H54 (cell line): ENCODE results near the gene SFMBT2.

ENCODE experiments used
- DNase-seq: peaks from one replicate; pipeline ENCODE4 v3.0.0; 2011; ENCODE audit warnings: low spot score, mixed read lengths; ENCODE audit not compliant: insufficient read length
- FAIRE-seq: peaks from 3 replicates; lab custom pipeline; 2011; peaks lifted over from hg19 to GRCh38; lab: Jason Lieb, UNC
- POLR2A ChIP-seq: IDR thresholded peaks from 2 replicates; pipeline ENCODE4 v1.6.1; 2011; ENCODE audit warnings: low read depth, mild to moderate bottlenecking, low read length

Gene SFMBT2

DNA sequence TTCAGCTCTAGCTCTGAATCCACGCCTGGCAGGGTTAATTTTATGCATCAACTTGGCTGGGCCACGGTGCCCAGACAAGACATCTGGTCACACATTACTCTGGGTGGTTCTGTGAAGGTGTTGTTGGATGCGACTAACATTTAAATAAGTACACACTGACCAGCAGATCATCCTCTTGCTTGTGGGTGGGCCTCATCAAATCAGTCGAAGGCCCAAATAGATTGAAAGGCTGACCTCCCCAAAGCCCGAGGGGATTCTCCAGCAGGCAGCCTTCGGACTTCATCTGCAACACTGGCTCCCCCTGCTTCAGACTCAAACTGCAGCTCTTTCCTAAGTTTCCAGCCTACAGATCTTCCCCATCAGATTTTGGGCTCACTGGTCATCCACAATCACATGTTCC is 53.6 kb downstream of the SFMBT2 start:
- FAIRE-seq, result no peak
- DNase-seq, result no peak
- TF ChIP-seq POLR2A, result no peak

DNA sequence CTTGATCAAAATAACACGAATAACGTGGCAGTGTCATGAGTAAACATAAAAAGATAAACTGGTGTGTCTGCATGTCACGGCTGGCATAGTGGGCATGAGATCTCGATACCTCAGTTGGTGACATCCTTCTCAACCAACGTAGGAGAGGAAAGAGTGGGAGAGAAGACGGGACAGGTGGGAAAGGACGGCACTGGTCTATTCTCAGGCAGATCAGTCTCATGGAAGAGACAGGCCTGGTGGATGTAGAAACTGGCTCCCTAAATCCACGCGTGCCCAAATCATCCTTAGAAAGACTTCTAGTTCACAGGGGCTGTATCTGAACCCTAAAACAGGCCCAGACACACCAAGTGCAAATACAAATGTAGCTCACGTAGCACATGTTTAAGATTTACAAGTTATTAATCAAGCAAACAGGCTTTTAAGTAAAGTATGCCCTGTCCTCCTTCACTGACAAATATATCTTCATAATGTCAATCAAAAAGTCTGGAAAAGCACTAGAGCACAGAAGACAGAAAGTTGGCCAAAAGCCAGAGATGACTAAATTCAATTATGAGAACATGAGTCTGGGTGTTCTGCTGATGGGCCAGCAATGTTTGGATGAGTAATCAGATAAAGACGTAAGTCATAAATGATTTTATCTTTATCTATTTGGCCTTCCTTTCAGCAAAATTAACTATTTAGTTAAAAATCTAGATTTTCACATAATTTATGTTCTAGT is 56.3 kb downstream of the SFMBT2 start:
- DNase-seq, result peak; percentile 40
- FAIRE-seq, result no peak
- TF ChIP-seq POLR2A, result no peak

DNA sequence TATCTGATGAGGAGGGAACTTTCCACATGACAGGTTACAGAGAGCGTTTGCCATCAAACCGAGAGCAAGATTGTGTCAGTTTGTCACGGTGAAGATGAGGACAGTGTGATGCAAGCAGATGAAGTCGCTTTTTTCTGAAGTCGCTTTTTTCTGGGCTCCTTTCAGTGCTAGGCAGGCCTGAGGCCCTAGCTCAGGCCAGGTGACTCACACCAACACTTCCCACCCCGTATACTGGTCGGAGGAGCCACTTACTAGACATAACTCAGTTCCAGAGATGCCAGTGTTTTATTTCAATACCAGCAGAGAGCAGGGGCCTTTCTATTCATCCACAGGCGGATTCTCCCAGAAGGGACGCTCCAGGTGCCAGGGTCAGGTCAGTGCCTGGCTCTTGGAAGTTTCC is 58.9 kb downstream of the SFMBT2 start:
- no peak for TF ChIP-seq POLR2A
- no peak for FAIRE-seq

DNA sequence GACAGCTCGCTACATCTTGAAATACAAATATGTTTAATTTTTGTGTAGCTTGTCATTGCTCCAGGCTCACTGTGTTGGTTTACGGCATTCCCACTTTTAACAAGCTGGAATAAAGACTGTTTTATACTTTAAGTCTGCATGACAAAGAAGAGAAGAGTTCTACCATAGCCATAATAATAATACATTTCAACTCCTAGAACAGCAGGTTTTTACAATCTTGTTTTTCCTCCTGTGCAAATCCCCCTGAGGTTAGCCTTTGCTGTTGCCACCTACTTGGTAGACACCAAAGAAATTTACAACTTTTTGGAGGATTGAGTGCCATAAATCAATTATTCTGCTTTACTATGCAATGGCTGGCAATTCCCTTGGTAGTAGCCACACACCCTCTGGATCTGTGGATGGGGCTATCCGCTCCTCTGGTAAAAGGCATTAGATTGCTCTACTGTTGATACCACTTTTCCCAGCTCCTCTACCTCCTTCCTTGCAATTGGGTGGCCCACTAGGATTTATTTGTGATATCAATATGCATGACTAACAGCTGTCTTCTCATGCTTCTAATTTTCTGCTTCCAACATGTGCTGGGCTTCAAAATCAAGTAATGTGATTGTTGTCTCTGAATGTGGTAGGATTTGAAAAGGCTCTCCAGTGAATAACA is 60.2 kb downstream of the SFMBT2 start:
- no peak for TF ChIP-seq POLR2A
- no peak for FAIRE-seq
- no peak for DNase-seq

More for the DNA sequence above, 58.9 kb downstream of the SFMBT2 start:
- peak; percentile 7 for DNase-seq

DNA sequence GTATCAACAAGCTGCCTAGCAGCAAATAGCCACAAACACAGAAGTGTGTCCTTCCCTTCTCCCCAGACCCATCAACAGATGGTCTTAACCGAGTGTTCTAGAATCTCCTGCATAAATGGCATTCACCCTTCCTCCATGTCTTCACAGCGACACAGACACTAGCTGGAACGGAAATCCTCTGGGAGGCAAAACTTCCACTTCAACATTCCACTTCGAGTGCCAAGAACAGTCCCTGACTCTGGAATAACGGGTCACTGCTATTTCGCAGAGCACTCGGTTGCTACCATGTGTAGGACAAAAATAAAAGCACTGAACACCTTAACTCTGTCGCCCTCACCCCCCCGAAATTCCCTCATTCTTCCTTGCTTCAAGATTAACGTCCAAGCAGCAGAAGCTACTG is 65.1 kb downstream of the SFMBT2 start:
- no peak for TF ChIP-seq POLR2A
- FAIRE-seq, result no peak
- no peak for DNase-seq

DNA sequence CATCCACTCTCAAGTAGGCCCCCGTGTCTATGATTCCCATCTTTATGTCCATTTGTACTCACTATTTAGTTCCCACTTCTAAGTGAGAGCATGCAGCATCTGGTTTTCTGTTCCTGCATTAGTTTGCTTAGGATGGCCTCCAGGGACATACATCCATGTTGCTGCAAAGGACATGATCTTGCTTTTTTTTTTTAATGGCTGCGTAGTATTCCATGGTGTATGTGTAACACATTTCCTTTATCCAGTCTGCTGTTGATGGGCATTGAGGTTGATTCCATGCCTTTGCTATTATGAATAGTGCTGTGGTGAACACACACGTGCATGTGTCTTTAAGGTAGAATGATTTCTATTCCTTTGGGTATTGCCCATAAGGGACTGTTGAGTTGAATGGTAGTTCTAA is 67.8 kb downstream of the SFMBT2 start:
- DNase-seq, result no peak
- FAIRE-seq, result no peak
- no peak for TF ChIP-seq POLR2A

DNA sequence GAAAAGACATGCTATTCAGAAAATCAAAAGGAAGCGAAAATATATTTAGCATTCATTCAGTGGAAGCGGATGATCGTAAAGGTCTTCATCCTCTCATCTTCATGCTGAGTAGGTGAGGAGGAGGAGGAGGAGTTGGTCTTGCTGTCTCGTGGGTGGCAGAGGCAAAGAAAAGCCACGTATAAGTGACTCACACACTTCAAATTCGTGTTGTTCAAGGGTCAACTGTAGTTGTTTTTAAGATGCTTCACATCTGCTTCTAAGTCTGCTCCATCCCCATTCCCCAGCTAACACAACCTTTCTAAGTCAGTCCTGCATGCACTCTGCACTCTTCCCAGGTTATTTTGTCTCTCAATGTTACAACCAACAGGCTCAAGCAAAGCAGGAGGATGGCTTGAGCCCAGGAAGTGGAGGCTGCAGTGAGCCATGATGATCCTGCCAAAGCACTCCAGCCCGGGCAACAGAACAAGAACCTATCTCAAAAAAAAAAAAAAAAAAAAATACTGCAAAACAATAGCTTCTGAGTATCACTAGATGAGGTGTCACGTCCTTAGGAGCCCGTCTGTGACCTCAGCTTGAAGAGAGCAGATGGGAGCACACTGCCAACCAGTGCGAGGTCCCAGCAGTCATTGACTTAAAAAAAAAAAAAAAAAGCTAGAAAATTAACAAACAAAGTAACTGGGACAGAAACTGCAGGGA is 70.5 kb downstream of the SFMBT2 start:
- FAIRE-seq (no peak), DNase-seq (no peak)
- TF ChIP-seq POLR2A, result no peak

DNA sequence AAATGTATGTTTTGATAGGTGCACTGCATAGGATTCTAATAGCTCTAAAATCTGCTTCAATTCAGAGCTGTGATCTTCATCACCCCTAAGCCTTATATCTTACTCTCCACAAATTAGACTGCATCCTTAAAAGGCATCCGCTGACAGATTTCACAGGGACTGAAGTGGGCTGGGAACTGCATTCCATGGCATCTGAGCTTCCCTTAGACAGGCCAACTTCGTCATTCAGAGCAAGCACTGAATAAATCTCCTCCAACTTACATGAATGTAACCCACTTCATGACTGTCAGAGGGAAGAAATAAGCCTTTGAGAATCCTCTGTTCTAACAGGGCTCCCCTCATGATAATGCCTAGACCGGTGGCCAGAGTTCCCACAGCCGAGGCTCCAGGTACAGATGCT is 71.3 kb downstream of the SFMBT2 start:
- DNase-seq (no peak), FAIRE-seq (no peak)
- no peak for TF ChIP-seq POLR2A

DNA sequence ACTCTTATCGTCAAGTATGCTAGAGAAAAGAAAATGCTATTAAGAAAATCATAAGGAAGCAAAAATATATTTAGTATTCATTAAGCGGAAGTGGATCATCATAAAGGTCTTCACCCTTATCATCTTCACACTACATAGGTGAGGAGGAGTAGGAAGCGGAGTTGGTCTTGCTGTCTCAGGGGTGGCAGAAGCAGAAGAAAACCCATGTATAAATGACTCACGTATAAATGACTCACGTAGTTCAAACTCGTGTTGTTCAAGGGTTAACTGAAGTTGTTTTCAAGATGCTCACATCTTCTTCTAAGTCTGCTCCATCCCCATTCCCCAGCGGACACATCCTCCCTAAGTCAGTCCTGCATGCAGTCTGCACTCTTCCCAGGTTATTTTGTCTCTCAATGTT is 72.4 kb downstream of the SFMBT2 start:
- FAIRE-seq (no peak), DNase-seq (no peak)
- no peak for TF ChIP-seq POLR2A

DNA sequence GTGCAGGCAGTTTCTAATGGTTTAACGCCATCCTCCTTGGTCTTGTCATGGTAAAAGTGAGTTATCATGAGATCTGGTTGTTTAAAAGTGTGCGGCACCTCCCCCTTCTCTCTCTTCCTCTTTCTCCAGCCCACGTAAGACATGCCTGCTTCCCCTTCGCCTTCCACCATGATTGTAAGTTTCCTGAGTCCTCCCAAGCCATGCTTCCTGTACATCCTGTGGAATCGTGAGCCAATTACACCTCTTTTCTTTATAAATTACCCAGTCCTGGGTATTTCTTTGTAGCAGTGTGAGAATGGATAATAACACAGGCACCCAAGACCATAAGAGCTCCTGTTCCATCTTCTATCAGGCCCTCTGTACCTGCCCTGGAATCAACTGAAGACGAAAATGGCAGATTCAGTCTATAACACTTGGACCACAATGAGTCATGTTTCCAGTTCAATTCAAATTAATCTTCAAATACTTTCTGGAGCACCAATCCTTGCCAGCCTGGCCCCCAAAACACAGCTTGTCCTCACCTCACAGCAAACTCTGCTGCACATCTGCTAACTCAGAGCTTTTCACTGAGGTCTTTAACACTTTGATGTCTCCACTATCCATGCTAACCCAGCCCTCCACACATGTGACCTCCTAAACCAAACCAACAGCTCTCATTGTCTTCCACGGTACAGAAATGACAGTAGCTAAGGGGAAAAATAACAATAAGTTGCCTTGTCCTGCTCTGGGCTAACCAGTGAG is 73.2 kb downstream of the SFMBT2 start:
- no peak for TF ChIP-seq POLR2A
- DNase-seq (no peak), FAIRE-seq (no peak)

DNA sequence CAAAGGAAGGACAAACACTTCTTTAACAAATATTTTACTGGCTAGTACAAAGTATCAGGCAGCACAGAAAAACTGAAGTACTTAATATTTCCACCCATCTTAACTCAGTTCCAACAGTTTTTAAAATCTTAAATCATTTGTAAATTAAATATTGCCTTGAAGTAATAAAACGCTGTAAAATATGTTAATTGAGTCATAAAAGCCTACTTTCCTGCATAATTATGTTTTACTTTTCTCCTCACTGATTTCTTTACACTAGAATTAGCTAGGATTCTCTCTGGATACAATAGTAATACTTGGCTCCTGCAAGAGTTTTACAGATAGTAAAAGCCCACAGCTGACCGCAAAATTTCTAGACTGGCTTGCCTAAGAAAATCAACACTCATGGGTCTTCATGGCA is 74.9 kb downstream of the SFMBT2 start:
- TF ChIP-seq POLR2A, result no peak
- DNase-seq (no peak), FAIRE-seq (no peak)

DNA sequence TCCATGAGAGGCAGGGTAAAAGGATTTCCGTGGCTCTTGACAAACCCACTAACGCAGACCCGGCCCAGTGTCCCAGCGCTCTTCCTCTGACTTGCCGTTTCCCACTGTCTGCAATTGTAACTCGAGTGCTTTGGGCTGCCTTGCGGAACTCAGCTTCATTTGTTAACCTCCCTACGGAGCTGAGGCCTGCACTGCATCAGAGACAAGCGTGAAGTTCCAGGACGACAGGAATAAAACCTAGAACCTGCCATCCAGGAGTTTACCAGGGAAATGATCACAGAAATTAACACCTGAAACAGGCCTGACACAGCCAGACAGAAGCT is 76.2 kb downstream of the SFMBT2 start:
- DNase-seq, result no peak
- no peak for FAIRE-seq
- TF ChIP-seq POLR2A, result no peak

DNA sequence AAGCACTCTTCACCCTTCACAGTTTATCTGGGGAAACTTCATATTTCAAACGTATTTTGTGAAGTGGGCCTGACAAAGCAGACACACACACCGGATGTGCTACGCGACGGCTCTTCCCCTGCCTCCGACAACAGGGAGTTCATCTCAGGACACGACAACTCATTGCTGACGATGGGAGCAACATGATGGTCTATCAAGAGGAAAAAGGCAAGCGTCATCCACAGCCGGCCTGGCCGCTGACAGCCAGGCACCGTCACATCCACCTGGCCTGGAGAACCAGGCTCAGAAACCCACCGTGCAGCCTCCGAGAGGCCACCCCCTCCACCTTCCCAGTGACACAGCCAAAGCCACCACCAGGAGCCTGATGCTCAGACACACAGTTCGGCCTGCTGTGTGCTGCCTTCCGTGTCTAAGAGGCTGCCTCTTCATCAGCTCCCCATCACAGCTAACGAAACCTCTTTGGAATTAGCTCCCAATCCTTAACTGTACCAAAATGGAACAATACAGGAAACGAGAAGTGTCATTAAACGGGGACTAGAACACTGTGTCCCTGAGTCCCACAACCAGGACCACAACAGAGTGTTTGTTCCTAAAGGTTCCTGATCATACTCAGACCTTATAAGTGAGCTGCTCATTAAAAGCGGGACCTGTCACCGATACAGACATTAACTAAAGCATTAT is 76.7 kb downstream of the SFMBT2 start:
- no peak for DNase-seq
- no peak for FAIRE-seq
- TF ChIP-seq POLR2A, result no peak
